A549 treated with CpdA at 1 μM for 4 hours (cell line): ENCODE results near the gene GFM2. TPM values are rescaled to one million over a fixed set of nuclear protein-coding genes. Genes with fewer than 3 reads are reported as not detected.

ENCODE experiments used
- total RNA-seq: library from RNA; stranded (reverse); fragments of 200-300 nt; extraction: Qiagen RNA extraction; gene quantifications from 5 replicates; pipeline ENCODE4 v1.2.3, GENCODE V29; 2022; ENCODE audit warnings: low read depth

The GFM2 gene
- total RNA-seq: 26.2 to 28.2 TPM (median 27.0 TPM) in 5 replicates

GRCh38 chr5:74766849-74767578 is at the start of gene GFM2, which contains the start of gene NSA2:
Gene GFM2 (minus strand): TSS chr5:74767117. CDS start chr5:74763742, 3,375 bp downstream.
Gene NSA2 (plus strand): TSS chr5:74767249. CDS start chr5:74767361, 112 bp downstream.

GRCh38 chr5:74684900-74685851 is 81.7 kb downstream of the GFM2 start, which contains the start of gene HEXB:
Gene HEXB (plus strand): TSS chr5:74685233. CDS start chr5:74685261, 28 bp downstream.

Other genes starting within 250 kb of the GFM2 start
- 13.3 to 15.0 TPM (median 13.8 TPM) in 5 replicates for gene ENC1, start 126.4 kb downstream of the GFM2 start, total RNA-seq
- 120 to 126 TPM (median 125 TPM) in 5 replicates for gene HEXB, start 81.9 kb downstream of the GFM2 start, total RNA-seq
- gene NSA2, start 132 bp upstream of the GFM2 start, total RNA-seq: 121 to 165 TPM (median 140 TPM) in 5 replicates
- 4.4 to 7.4 TPM (median 6.2 TPM) in 5 replicates for gene FAM169A, start 99.3 kb upstream of the GFM2 start, total RNA-seq